ENCODE results near the gene SCAMP5. TPM values are rescaled to one million over a fixed set of nuclear protein-coding genes. Genes with fewer than 3 reads are reported as not detected.
A peak's percentile ranks its signal among the peaks of the same experiment; 100 is the strongest.

Gene SCAMP5
- total and polyA plus RNA-seq, 2 of the 13 experiments (the other 11 are each of a cell fraction or from before 2014, with no cell fraction given) = 34.3 to 49.0 TPM

DNA sequence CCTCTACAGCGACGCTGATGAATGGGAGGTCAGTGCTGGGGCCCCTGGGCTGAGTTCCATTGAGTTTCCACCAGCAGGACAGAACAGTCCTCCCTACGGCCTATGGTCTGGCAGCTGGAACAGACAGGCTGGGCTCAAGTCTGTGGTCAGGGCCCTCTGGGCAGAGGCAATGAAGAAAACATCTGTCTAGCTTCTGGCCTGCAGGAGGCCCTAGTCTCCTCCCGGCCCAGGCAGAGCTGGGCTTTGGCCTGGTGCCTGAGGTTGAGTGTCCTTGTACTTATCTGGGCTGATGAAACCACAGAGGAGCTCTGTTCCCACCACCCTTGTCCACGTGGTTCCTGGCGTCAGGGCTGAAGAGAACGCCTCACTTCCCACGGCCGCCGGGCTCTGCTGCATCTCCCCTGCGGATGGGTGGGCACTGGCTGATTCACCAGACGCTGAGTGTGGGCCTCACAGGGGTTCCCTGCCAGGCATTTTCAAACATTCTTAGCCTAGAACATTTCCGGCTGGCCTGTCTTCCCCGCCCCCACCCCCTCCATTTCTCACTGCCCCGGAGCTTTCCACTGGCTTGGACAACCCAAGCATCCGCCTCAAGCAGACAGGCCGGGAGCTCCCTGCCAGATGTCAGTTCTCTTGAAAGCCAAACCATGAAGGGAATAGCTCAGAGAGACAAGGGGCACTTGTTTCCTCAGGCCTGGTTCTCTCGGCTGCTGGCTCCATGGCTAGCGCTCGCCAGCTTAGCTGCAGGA lies 48.3 kb downstream of the SCAMP5 start (continued):
- TF ChIP-seq, protein P1, sequence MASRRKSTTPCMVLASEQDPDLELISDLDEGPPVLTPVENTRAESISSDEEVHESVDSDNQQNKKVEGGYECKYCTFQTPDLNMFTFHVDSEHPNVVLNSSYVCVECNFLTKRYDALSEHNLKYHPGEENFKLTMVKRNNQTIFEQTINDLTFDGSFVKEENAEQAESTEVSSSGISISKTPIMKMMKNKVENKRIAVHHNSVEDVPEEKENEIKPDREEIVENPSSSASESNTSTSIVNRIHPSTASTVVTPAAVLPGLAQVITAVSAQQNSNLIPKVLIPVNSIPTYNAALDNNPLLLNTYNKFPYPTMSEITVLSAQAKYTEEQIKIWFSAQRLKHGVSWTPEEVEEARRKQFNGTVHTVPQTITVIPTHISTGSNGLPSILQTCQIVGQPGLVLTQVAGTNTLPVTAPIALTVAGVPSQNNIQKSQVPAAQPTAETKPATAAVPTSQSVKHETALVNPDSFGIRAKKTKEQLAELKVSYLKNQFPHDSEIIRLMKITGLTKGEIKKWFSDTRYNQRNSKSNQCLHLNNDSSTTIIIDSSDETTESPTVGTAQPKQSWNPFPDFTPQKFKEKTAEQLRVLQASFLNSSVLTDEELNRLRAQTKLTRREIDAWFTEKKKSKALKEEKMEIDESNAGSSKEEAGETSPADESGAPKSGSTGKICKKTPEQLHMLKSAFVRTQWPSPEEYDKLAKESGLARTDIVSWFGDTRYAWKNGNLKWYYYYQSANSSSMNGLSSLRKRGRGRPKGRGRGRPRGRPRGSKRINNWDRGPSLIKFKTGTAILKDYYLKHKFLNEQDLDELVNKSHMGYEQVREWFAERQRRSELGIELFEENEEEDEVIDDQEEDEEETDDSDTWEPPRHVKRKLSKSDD (CRISPR knock-in tag; IDR thresholded peaks at IDR 0.05; ENCODE audit: low read depth) = no peak
- TF ChIP-seq ZNF780A (CRISPR knock-in tag; IDR thresholded peaks at IDR 0.05) = peak; percentile 83; the same call in 1 of the 2 replicates
- TF ChIP-seq ZNF792 (CRISPR knock-in tag; IDR thresholded peaks at IDR 0.05) = no peak; the same call in 1 of the 2 replicates
- no peak for TF ChIP-seq ZEB1 (IDR thresholded peaks at IDR 0.05; ENCODE audit: insufficient replicate concordance, low read depth)
- TF ChIP-seq THAP8 (CRISPR knock-in tag; IDR thresholded peaks at IDR 0.05; ENCODE audit: borderline replicate concordance) = no peak
- no peak for TF ChIP-seq MED8 (CRISPR knock-in tag; IDR thresholded peaks at IDR 0.05; ENCODE audit: insufficient replicate concordance)
- TF ChIP-seq, protein P2, sequence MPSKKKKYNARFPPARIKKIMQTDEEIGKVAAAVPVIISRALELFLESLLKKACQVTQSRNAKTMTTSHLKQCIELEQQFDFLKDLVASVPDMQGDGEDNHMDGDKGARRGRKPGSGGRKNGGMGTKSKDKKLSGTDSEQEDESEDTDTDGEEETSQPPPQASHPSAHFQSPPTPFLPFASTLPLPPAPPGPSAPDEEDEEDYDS (CRISPR knock-in tag; IDR thresholded peaks at IDR 0.05) = peak; percentile 33; the same call in 1 of the 2 replicates
- no peak; the same call in 1 of the 2 replicates for TF ChIP-seq ERF (CRISPR knock-in tag; IDR thresholded peaks at IDR 0.05)
- TF ChIP-seq ZFAT (CRISPR knock-in tag; conservative IDR thresholded peaks at IDR 0.05) = no peak
- TF ChIP-seq ZNF33A (CRISPR knock-in tag; IDR thresholded peaks at IDR 0.05; ENCODE audit: borderline replicate concordance) = no peak
- no peak for TF ChIP-seq ZNF577 (CRISPR knock-in tag; IDR thresholded peaks at IDR 0.05; ENCODE audit: borderline replicate concordance, low read depth)
- no peak; the same call in 1 of the 2 replicates for TF ChIP-seq NRL (CRISPR knock-in tag; IDR thresholded peaks at IDR 0.05; ENCODE audit: borderline replicate concordance)
- no peak; the same call in 1 of the 2 replicates for TF ChIP-seq ZBTB10 (CRISPR knock-in tag; IDR thresholded peaks at IDR 0.05; ENCODE audit: borderline replicate concordance)
- TF ChIP-seq JUND (CRISPR knock-in tag; IDR thresholded peaks at IDR 0.05) = no peak
- peak; percentile 54; the same call in 1 of the 2 replicates for TF ChIP-seq ZNF772 (CRISPR knock-in tag; IDR thresholded peaks at IDR 0.05)
- TF ChIP-seq SRF (IDR thresholded peaks at IDR 0.05; ENCODE audit: low read depth, low read length) = no peak
- TF ChIP-seq ZNF775 (CRISPR knock-in tag; IDR thresholded peaks at IDR 0.05; ENCODE audit: borderline replicate concordance) = no peak
- TF ChIP-seq, protein P3, sequence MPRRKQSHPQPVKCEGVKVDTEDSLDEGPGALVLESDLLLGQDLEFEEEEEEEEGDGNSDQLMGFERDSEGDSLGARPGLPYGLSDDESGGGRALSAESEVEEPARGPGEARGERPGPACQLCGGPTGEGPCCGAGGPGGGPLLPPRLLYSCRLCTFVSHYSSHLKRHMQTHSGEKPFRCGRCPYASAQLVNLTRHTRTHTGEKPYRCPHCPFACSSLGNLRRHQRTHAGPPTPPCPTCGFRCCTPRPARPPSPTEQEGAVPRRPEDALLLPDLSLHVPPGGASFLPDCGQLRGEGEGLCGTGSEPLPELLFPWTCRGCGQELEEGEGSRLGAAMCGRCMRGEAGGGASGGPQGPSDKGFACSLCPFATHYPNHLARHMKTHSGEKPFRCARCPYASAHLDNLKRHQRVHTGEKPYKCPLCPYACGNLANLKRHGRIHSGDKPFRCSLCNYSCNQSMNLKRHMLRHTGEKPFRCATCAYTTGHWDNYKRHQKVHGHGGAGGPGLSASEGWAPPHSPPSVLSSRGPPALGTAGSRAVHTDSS (CRISPR knock-in tag; conservative IDR thresholded peaks at IDR 0.05) = no peak
- no peak for TF ChIP-seq ZNF557 (CRISPR knock-in tag; IDR thresholded peaks at IDR 0.05)
- peak; percentile 12; the same call in 1 of the 2 replicates for TF ChIP-seq ZSCAN21 (CRISPR knock-in tag; IDR thresholded peaks at IDR 0.05; ENCODE audit: borderline replicate concordance)
- no peak for TF ChIP-seq ZNF282 (IDR thresholded peaks at IDR 0.05; ENCODE audit: partially characterized antibody)

Measured in HepG2 (cell line).